NCI-H1436 treated with DMSO at 0.1 percent for 48 hours (cell line): ENCODE measurements around the gene SHH.
A peak's percentile ranks its signal among the peaks of the same experiment; 100 is the strongest.

ENCODE experiments used
- DNase-seq: peaks from one replicate; lab custom pipeline; 2025; lab: John Stamatoyannopoulos, UW

The SHH gene

DNA sequence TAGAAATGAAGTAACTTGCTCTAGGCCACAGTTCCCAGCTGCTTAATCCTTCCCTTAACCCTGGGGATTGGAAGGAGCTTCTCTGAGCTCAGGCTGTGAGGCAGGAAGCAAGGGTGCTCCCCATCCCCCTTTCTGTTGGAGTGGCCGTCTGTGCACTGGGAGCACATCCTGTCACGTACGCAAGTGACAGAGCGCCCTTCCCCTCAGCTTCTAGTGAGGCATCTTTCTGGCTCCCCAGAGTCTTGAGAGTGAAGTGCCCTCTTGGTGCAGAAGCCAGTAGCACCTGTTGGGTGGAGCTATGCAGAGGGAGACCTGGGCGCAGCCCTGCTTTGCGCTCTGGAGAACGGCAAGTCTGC, 47.8 kb downstream of the SHH start:
- DNase-seq, result peak; percentile 36

DNA sequence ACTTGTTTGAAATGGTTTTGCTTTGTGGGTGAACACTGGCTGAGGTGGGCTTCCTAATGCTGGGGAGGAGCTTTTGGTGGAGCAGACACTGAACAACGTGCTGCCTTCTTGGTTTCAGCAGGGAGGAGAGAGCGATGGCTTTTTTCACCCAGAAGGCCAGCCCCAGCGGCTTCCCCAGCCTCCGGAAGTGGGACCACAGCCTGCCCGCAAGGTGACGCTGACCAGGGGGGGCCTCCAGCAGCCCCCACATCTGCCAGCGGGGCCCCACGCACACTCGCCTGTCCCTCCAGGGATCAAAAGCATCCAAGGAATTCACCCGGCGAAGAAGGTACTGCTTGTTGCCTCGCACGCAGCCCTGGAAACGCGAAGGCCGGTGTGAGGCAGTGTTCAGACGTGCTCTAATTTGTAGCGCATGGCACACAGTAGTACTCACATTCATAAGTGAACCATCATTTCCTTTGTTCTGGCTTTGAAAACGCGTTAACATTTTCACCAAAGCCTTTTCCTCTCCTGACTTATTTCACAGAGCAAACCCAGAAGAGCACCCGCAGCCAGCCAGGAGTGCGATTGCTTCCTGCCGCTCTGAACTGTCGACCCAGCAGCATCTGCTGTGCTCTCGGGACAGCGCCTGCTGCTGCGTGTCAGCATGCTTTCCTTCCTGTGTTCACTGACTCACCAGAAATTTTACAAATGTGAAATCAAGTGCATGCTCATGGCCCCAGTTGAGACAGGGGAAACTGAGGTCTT, 48.4 kb downstream of the SHH start:
- no peak for DNase-seq

DNA sequence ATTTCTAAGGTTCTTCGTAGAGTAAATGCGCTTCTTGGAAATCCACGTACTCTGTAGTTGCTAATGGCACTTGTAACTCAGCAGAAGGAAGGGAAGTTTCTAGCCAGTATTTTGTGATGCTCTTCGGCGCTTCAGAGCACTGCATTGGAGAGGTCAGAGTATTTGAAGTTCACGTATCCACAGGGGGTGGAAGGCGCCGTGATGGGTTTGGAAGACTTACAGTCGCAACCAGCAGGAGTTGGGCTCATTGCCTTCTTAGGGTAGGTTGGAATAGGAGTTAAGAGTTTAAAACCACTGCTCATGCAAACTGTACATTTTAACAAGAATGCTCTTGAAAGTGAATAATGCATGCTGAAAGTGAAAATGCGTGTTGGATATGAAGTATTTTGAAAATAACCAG, 49.1 kb downstream of the SHH start:
- DNase-seq, result no peak

DNA sequence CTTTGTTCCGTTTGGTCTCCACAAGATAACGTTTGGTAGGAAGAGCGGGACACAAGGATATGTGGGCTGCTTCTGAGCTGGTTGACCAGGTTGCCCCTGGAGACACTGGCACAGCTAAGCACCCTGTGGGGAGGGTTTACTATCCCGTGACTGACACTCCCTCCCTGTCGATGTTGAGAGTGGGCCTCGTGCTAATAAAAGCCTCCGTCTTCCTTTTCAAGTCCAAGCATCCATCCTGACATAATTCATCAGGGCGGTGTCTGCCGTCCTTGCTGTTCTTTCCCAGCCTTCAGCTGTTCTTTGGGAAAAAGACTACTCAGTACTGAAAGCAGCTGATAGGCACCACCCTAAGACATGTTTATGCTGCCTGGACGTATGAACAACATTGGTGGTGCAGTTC, 49.6 kb downstream of the SHH start:
- DNase-seq, result no peak

DNA sequence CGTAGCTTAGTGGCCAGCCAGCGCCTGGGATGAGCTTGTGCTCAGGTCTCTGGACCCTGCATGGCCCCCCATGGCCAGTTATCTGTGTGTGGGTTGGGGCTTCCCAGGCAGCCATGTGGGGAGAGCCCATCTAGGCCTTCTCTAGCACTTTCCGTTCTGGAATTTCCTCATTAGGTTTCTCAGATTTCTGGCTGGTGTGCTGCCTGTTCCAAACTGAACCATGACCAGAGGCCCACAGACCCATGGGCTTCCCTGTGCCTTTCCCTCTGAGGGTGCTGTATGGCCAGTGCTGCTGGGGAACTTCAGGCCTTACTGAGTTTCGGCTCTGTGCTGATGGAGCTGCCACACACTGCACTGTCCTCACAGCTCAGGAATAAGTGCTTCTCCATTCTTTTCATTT, 50.2 kb downstream of the SHH start:
- no peak for DNase-seq

DNA sequence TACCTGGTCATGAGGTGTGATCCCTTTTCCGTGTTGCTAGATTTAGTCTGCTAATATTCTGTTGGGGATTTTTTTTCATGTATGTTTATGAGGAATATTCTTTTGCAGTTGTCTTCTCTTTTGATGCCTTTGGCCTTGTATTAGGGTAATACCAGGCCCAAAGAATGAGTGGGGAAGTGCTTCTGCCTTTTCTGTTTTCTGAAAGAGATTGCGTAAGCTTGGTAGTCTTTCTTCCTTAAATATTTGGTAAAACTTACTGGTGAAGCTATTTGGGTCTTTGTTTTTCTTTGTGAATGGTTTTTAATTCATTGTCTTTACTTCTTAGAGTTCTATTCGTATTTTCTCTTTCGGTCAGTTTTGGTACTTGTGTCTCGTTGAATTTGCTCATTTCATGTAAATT, 51.1 kb downstream of the SHH start:
- no peak for DNase-seq

DNA sequence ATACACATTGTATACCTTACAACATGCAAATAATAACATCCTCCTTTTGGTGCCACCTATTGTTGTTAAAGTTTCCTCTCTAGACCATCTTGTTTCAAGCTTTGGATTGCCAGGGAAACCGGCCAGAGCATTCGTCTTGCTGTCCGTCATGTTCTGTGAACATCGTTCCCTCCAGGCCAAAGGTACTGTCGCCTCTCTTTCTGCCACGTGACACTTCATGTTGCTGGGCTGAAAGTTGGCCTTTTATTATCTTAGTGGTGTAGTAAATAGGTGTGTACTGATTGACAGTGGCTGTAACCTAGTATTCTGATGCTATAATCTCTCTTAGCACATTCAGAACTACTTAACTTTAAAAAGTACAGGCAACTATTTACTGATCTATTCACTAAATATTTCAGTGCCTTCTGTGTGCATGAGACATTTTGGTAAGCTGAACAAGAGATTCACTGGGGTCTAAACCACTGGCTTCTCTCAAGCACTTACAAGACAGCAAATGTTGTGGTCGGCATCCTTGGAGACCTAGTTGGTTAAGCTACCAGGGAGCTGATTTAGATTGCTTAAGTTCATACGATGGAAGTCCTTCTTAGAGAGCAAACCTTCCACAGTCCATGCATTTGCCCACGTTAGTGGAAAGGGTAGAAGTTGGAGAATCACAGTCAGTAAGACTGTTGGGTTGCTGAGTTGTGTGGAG, 52.4 kb downstream of the SHH start:
- DNase-seq, result no peak

DNA sequence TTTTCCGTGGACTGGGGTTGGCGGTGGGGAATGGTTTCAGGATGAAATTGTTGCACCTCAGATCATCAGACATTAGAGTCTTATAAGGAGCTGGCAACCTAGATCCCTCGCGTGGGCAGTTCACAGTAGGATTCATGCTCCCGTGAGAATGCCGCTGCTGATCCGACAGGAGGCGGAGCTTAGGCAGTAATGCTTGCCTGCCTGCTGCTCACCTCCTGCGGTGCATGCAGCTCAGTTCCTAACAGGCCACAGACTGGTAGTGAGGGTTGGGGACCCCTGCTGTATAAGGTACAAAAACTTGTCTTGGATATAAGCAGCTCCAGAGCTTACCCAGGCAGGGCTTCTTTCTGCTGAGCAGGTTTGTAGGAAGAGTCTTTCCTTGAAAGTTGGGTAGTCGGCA, 53.9 kb downstream of the SHH start:
- DNase-seq, result no peak

DNA sequence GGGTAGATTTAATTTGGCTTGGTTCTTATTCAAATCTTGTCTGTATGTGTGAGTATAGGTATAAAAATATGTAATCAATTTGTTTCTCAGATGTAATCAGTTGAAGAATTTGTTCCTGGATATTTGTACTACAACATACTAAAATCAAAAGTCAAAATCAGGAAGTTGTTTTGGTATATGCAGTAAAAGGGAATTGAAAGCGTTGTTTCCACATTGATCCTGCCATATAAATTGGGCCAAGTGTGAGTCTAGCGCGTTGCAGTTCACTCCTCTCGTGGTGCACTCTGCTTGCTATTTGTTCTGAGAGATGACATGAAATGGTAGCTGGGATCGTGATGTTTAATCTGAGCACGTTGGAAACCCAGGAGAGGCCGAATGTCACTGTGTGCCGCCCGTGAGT, 55.9 kb downstream of the SHH start:
- no peak for DNase-seq

DNA sequence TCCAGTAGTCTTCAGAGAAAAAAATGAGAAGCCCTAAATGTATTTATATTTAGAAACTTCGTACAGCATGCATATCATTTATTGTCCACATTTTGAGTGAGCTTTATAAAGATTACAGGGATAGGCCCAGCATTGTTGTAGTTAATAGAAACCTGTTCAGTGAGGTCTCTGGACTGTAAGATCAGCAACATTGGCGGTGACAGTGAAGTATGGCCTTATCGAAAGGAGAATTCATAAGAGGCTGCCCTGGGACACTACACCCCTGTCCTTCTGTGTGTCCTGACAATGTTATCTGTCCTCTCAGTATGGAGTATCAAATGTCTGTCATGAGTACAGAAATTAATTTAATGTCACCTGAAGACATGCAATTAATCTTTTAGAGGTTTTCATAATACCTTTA, 57.2 kb downstream of the SHH start:
- DNase-seq, result no peak

DNA sequence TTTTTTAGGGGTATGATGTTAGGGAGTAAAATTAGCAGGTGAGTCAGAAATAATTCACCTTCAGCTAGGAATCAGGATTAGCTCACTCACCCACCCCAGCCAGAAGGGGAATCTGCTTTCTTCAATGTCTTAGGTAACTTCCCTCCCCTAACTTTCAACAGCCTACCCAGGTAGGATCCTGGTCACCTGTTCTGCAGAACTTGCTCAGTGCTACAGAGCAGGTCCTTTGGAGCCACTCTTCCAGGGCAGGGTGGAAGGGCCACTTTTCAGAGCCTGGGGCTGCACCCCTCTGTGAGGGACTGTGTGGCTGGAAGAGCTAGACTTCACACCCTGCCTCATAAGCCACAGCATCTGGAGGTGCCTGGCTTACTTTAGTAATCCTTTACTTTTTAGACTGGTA, 58.1 kb downstream of the SHH start:
- DNase-seq, result no peak

DNA sequence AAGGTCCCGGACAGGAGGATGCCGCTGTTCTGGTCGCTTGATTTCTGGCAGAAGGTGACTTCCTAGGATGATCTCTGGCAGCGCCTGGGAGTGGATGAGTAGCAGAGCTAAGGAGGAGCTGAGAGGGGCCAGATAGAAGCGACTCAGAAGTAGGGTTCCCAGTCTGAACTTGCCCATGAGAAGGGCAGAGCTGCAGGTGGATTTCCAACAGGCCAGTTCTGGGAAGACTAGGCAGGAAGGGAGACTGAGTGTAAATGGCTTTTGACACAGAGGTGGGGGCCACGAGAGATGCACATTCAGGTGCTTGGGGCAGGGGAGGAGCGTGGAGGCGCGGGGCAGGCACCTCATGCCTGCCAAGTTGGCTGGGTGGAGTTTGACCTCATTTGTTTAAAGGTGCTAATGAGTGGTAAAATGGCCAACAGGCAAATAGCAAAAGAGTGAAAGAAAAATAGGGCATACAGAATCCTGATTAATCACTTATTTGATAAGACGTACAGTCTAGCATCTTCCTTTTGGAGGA, 58.8 kb downstream of the SHH start:
- DNase-seq, result no peak

DNA sequence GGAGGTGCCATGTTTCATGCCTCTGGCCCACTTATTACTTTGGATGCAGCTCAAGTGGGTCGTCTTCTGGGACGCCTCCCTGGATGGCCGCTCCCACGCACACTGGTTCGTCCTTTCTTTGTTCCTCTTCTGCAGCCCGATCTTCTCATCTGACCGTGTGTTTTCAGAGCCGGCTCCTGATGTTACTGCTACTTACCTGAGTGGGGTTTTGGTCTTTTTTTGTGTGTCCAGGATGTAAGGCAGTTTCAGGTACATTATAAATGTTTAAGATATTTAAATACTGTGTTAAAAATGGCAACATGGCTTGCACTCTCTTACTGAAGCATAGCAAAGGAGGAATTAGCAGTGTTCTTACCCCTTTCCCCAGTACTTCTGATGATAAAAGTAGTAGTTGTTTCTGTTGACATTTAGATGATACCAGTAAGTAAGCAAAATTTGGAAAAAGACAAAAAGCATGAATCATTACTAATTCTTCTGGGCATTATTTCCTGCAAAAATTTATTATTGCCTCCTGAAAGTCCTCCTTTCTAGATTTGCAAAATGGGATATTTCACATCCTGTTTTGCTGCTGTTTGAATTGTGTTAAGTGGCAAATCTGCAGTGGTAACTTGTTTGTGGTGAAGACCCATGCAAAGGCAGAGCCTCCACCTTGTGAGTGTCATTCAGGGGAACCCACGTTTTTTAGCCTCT, 59.4 kb downstream of the SHH start:
- DNase-seq, result no peak

DNA sequence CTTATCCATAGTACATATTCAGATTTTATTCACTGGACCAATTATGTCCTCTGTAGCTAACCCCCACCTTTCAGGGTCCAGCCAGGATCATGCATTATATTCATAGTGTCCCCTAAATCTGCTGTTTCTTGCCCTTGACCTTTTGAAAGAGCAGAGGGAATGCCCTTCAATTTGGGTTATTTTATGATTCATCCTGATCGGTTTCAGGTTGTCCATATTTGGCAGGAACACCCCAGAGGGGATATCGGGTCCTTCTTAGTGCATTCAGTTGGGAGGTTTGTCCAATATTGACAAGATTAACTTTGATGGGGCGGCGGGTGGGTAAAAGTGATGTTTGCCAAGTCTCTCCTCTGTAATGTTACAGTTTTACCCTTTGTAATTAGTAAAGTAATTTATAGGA, 60.9 kb downstream of the SHH start:
- DNase-seq, result no peak

DNA sequence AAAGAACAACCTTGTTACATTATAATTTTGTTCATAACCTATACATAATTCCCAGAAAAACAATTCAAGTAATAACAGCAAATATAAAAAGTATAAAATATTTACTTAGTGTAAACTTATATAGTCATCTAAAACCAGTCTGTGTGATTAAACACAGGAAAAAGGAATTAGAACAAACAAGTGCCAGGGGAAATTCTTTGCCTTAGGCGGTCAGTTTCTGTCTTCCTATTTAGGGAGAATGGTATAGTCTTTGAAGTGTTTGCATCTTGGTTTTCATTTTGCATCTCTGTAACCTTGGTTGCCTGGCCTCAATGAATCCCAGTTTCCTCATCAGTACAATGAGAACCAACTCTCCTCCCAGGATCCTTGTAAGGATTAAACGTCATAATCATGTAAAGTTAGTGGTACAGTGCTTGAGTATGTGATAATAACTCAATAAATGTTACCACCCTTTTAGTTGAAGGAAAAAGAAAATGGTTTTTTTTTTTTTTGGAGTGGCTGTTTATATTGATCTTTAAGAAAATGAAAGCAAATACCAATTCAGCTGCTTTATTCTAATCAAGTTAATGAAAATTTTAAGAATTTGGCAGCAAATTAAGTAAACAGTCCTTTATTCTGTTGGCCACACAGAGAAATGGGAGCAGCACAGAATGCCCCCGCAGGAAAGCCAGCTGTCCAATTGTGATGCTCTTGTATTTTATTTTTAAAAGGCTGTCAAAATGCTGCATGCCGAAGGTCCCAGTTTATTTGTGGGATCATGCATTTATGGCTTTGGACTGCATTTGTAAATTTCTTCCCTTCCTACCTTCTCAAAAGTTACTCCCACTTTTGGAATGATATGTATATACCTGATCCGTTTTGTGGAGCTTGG, 61.8 kb downstream of the SHH start:
- DNase-seq, result no peak
